ENCODE measurements around the gene SPATA18.

Gene SPATA18

GRCh38 chr4:52014903-52015302, 36.2 kb upstream of the SPATA18 start:
- Histone ChIP-seq H3K27me3 (ENCODE audit: insufficient read depth, insufficient read length) (no peaks in the 10 kb centered on the region), H3K4me3 (ENCODE audit: insufficient read length, low read depth) (no peak overlapping the region), H3K9me3 (ENCODE audit: insufficient read depth, low read length) (no peaks in the 10 kb centered on the region), H3K4me1 (ENCODE audit: insufficient read depth, insufficient read length) (no peaks in the 10 kb centered on the region), H3K36me3 (ENCODE audit: insufficient read depth, insufficient read length, low read length) (no peaks in the 10 kb centered on the region), H3K9ac (ENCODE audit: insufficient read length, low read depth) (no peak overlapping the region)
- DNase-seq (ENCODE audit: low read depth, low spot score) = no peak
- TF ChIP-seq SUZ12 (IDR thresholded peaks at IDR 0.05; ENCODE audit: extremely low read depth, insufficient read depth, insufficient read length) (no peak), YY1 (IDR thresholded peaks at IDR 0.05; ENCODE audit: insufficient read depth, insufficient read length) (no peak), ZNF274 (IDR thresholded peaks at IDR 0.05; ENCODE audit: low read depth, low read length) (no peak)

GRCh38 chr4:52015366-52015765, 35.7 kb upstream of the SPATA18 start:
- Histone ChIP-seq H3K9ac (ENCODE audit: insufficient read length, low read depth) (no peak overlapping the region), H3K4me1 (ENCODE audit: insufficient read depth, insufficient read length) (no peaks in the 10 kb centered on the region), H3K36me3 (ENCODE audit: insufficient read depth, insufficient read length, low read length) (no peaks in the 10 kb centered on the region), H3K4me3 (ENCODE audit: insufficient read length, low read depth) (no peak overlapping the region), H3K9me3 (ENCODE audit: insufficient read depth, low read length) (no peaks in the 10 kb centered on the region), H3K27me3 (ENCODE audit: insufficient read depth, insufficient read length) (no peaks in the 10 kb centered on the region)
- TF ChIP-seq ZNF274 (IDR thresholded peaks at IDR 0.05; ENCODE audit: low read depth, low read length) (no peak), YY1 (IDR thresholded peaks at IDR 0.05; ENCODE audit: insufficient read depth, insufficient read length) (no peak), SUZ12 (IDR thresholded peaks at IDR 0.05; ENCODE audit: extremely low read depth, insufficient read depth, insufficient read length) (no peak)
- DNase-seq (ENCODE audit: low read depth, low spot score) = no peak

GRCh38 chr4:52016981-52017380, 34.1 kb upstream of the SPATA18 start:
- no peaks in the 10 kb centered on the region for H3K36me3 ChIP-seq (ENCODE audit: insufficient read depth, insufficient read length, low read length)
- no peaks in the 10 kb centered on the region for H3K27me3 ChIP-seq (ENCODE audit: insufficient read depth, insufficient read length)
- H3K4me1 ChIP-seq (ENCODE audit: insufficient read depth, insufficient read length) = no peaks in the 10 kb centered on the region
- no peaks in the 10 kb centered on the region for H3K9me3 ChIP-seq (ENCODE audit: insufficient read depth, low read length)
- no peak overlapping the region for H3K4me3 ChIP-seq (ENCODE audit: insufficient read length, low read depth)
- TF ChIP-seq SUZ12 (IDR thresholded peaks at IDR 0.05; ENCODE audit: extremely low read depth, insufficient read depth, insufficient read length) (no peak), ZNF274 (IDR thresholded peaks at IDR 0.05; ENCODE audit: low read depth, low read length) (no peak), YY1 (IDR thresholded peaks at IDR 0.05; ENCODE audit: insufficient read depth, insufficient read length) (no peak)
- DNase-seq (ENCODE audit: low read depth, low spot score) = no peak
- H3K9ac ChIP-seq (ENCODE audit: insufficient read length, low read depth) = no peak overlapping the region

GRCh38 chr4:52017814-52018213, 33.3 kb upstream of the SPATA18 start:
- Histone ChIP-seq H3K36me3 (ENCODE audit: insufficient read depth, insufficient read length, low read length) (peaks cover 4% of the 10 kb centered on the region), H3K27me3 (ENCODE audit: insufficient read depth, insufficient read length) (no peaks in the 10 kb centered on the region), H3K9me3 (ENCODE audit: insufficient read depth, low read length) (no peaks in the 10 kb centered on the region), H3K9ac (ENCODE audit: insufficient read length, low read depth) (no peak overlapping the region), H3K4me1 (ENCODE audit: insufficient read depth, insufficient read length) (no peaks in the 10 kb centered on the region), H3K4me3 (ENCODE audit: insufficient read length, low read depth) (no peak overlapping the region)
- no peak for DNase-seq (ENCODE audit: low read depth, low spot score)
- no peak for TF ChIP-seq SUZ12 (IDR thresholded peaks at IDR 0.05; ENCODE audit: extremely low read depth, insufficient read depth, insufficient read length)
- TF ChIP-seq YY1 (IDR thresholded peaks at IDR 0.05; ENCODE audit: insufficient read depth, insufficient read length) = no peak
- TF ChIP-seq ZNF274 (IDR thresholded peaks at IDR 0.05; ENCODE audit: low read depth, low read length) = no peak

GRCh38 chr4:52019936-52020657, 31.0 kb upstream of the SPATA18 start, which contains the start of gene LRRC66:
LRRC66 (minus strand) TSS chr4:52020363; CDS start chr4:52017613, 2,750 bp downstream.
- Histone ChIP-seq H3K9ac (ENCODE audit: insufficient read length, low read depth) (no peak within 1 kb of the TSS), H3K27me3 (ENCODE audit: insufficient read depth, insufficient read length) (no peaks in the 10 kb centered on the region), H3K4me1 (ENCODE audit: insufficient read depth, insufficient read length) (no peaks in the 10 kb centered on the region), H3K9me3 (ENCODE audit: insufficient read depth, low read length) (no peaks in the 10 kb centered on the region), H3K4me3 (ENCODE audit: insufficient read length, low read depth) (no peak within 1 kb of the TSS), H3K36me3 (ENCODE audit: insufficient read depth, insufficient read length, low read length) (peaks cover 19% of the 10 kb centered on the region)
- no peak for DNase-seq (ENCODE audit: low read depth, low spot score)
- no peak for TF ChIP-seq ZNF274 (IDR thresholded peaks at IDR 0.05; ENCODE audit: low read depth, low read length)
- TF ChIP-seq YY1 (IDR thresholded peaks at IDR 0.05; ENCODE audit: insufficient read depth, insufficient read length) = no peak
- TF ChIP-seq SUZ12 (IDR thresholded peaks at IDR 0.05; ENCODE audit: extremely low read depth, insufficient read depth, insufficient read length) = no peak

GRCh38 chr4:52028970-52029369, 22.1 kb upstream of the SPATA18 start:
- no peak overlapping the region for H3K4me3 ChIP-seq (ENCODE audit: insufficient read length, low read depth)
- no peak overlapping the region for H3K9ac ChIP-seq (ENCODE audit: insufficient read length, low read depth)
- DNase-seq (ENCODE audit: low read depth, low spot score) = no peak
- H3K36me3 ChIP-seq (ENCODE audit: insufficient read depth, insufficient read length, low read length) = peaks cover 53% of the 10 kb centered on the region
- TF ChIP-seq ZNF274 (IDR thresholded peaks at IDR 0.05; ENCODE audit: low read depth, low read length) (no peak), SUZ12 (IDR thresholded peaks at IDR 0.05; ENCODE audit: extremely low read depth, insufficient read depth, insufficient read length) (no peak), YY1 (IDR thresholded peaks at IDR 0.05; ENCODE audit: insufficient read depth, insufficient read length) (no peak)
- H3K4me1 ChIP-seq (ENCODE audit: insufficient read depth, insufficient read length) = no peaks in the 10 kb centered on the region
- H3K27me3 ChIP-seq (ENCODE audit: insufficient read depth, insufficient read length) = no peaks in the 10 kb centered on the region
- no peaks in the 10 kb centered on the region for H3K9me3 ChIP-seq (ENCODE audit: insufficient read depth, low read length)

- peaks cover 42% of the 10 kb centered on the region for H3K36me3 ChIP-seq (ENCODE audit: insufficient read depth, insufficient read length, low read length)
Measured at GRCh38 chr4:52032005-52032404, 19.1 kb upstream of the SPATA18 start.

More at GRCh38 chr4:52032005-52032404, 19.1 kb upstream of the SPATA18 start:
- no peak for DNase-seq (ENCODE audit: low read depth, low spot score)
- no peaks in the 10 kb centered on the region for H3K9me3 ChIP-seq (ENCODE audit: insufficient read depth, low read length)
- no peaks in the 10 kb centered on the region for H3K27me3 ChIP-seq (ENCODE audit: insufficient read depth, insufficient read length)
- TF ChIP-seq YY1 (IDR thresholded peaks at IDR 0.05; ENCODE audit: insufficient read depth, insufficient read length) (no peak), ZNF274 (IDR thresholded peaks at IDR 0.05; ENCODE audit: low read depth, low read length) (no peak), SUZ12 (IDR thresholded peaks at IDR 0.05; ENCODE audit: extremely low read depth, insufficient read depth, insufficient read length) (no peak)
- no peak overlapping the region for H3K4me3 ChIP-seq (ENCODE audit: insufficient read length, low read depth)
- no peaks in the 10 kb centered on the region for H3K4me1 ChIP-seq (ENCODE audit: insufficient read depth, insufficient read length)
- no peak overlapping the region for H3K9ac ChIP-seq (ENCODE audit: insufficient read length, low read depth)
